ENCODE measurements around the gene ARMCX2.

GRCh38 chrX:101639583-101639982 lies 20.1 kb downstream of the ARMCX2 start:
- TF ChIP-seq CTCF (conservative IDR thresholded peaks at IDR 0.05) (no peak), ZFX (IDR thresholded peaks at IDR 0.05) (no peak)
